ENCODE results near the gene LSM3. TPM values are rescaled to one million over a fixed set of nuclear protein-coding genes. Genes with fewer than 3 reads are reported as not detected.
"Not testable (repeated sequence)": the region's sequence is repeated elsewhere in the genome, so short reads cannot be mapped to it uniquely, and the experiment has no call there.

Gene LSM3
- total RNA-seq, 1 donor from 2014 or later: 13.2 TPM

GRCh38 chr3:14210290-14210688 is 31.7 kb downstream of the LSM3 start:
- intact Hi-C loops (cut with DNase I): no loop called here
- DNase-seq (ENCODE audit: low spot score): no peak

GRCh38 chr3:14210843-14211594 is 32.4 kb downstream of the LSM3 start:
- DNase-seq (ENCODE audit: low spot score): no peak
- intact Hi-C loops (cut with DNase I): no loop called here

GRCh38 chr3:14211621-14212020 is 33.0 kb downstream of the LSM3 start:
- no peak for DNase-seq (ENCODE audit: low spot score)
- intact Hi-C loops (cut with DNase I): no loop called here

- DNase-seq (ENCODE audit: low spot score): no peak
- intact Hi-C loops (cut with DNase I): no loop called here
Measured at GRCh38 chr3:14212032-14212431, 33.4 kb downstream of the LSM3 start.

- DNase-seq (ENCODE audit: low spot score): no peak
- intact Hi-C loops (cut with DNase I): no loop called here
Measured at GRCh38 chr3:14213066-14213774, 34.6 kb downstream of the LSM3 start.

- intact Hi-C loops (cut with DNase I): no loop called here
- DNase-seq (ENCODE audit: low spot score): no peak
Measured at GRCh38 chr3:14214764-14215163, 36.1 kb downstream of the LSM3 start.

- intact Hi-C loops (cut with DNase I): no loop called here
- peak; percentile 85 for DNase-seq (ENCODE audit: low spot score)
Measured at GRCh38 chr3:14216257-14217048, 37.8 kb downstream of the LSM3 start.

GRCh38 chr3:14218355-14218754 is 39.7 kb downstream of the LSM3 start:
- DNase-seq (ENCODE audit: low spot score): no peak
- intact Hi-C loops (cut with DNase I): no loop called here

- no peak for DNase-seq (ENCODE audit: low spot score)
- intact Hi-C loops (cut with DNase I): no loop called here
Measured at GRCh38 chr3:14220933-14221332, 42.3 kb downstream of the LSM3 start.

GRCh38 chr3:14221902-14222301 is 43.3 kb downstream of the LSM3 start:
- no peak for DNase-seq (ENCODE audit: low spot score)
- intact Hi-C loops (cut with DNase I): no loop called here

- DNase-seq (ENCODE audit: low spot score): no peak
- intact Hi-C loops (cut with DNase I): no loop called here
Measured at GRCh38 chr3:14222457-14222856, 43.8 kb downstream of the LSM3 start.

- no peak for DNase-seq (ENCODE audit: low spot score)
- intact Hi-C loops (cut with DNase I): no loop called here
Measured at GRCh38 chr3:14222900-14223594, 44.4 kb downstream of the LSM3 start.

GRCh38 chr3:14223595-14223994 is 45.0 kb downstream of the LSM3 start:
- no peak for DNase-seq (ENCODE audit: low spot score)
- intact Hi-C loops (cut with DNase I): no loop called here

- DNase-seq (ENCODE audit: low spot score): no peak
- intact Hi-C loops (cut with DNase I): no loop called here
Measured at GRCh38 chr3:14224895-14225294, 46.3 kb downstream of the LSM3 start.

GRCh38 chr3:14225421-14225820 is 46.8 kb downstream of the LSM3 start:
- no peak for DNase-seq (ENCODE audit: low spot score)
- intact Hi-C loops (cut with DNase I): no loop called here

- peak; percentile 19 for DNase-seq (ENCODE audit: low spot score)
- intact Hi-C loops (cut with DNase I): not testable (repeated sequence)
Measured at GRCh38 chr3:14226351-14226750, 47.7 kb downstream of the LSM3 start.

GRCh38 chr3:14227856-14228255 is 49.2 kb downstream of the LSM3 start:
- intact Hi-C loops (cut with DNase I): no loop called here
- no peak for DNase-seq (ENCODE audit: low spot score)

GRCh38 chr3:14228681-14229470 is 50.3 kb downstream of the LSM3 start:
- peak; percentile 10 for DNase-seq (ENCODE audit: low spot score)
- intact Hi-C loops (cut with DNase I): no loop called here

- intact Hi-C loops (cut with DNase I): loop anchor here (10.0 kb wide), 1 partner anchor 225 kb away; no protein-coding TSS in a partner anchor
- DNase-seq (ENCODE audit: low spot score): not testable (repeated sequence)
Measured at GRCh38 chr3:14229695-14230094, 51.1 kb downstream of the LSM3 start.

All from cardiac septum (tissue), 1 donor.